Measurements from ENCODE around the gene RNF125.

DNA sequence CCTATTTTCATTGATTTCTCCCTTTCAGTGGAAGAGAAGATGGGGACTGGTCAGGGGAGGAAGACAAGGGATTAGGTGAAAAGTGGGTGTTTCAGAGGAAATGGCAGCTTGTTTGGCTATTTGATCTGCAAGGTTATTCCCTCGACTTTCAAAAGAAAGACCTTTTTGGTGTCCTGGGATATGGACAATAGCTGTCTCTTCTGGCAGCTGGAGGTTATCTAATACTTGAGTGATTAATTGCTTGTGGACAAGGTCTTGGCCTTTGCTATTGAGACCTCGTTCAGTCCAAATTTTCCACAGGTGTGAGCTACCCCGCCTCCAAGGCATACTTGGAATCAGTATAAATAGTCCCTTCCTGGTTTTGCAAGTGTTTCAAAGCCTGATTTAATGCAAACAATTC lies 42.4 kb upstream of the RNF125 start:
- no peak for TF ChIP-seq CTCF (IDR thresholded peaks at IDR 0.05)
- TF ChIP-seq POLR2A (IDR thresholded peaks at IDR 0.05) = no peak
